ENCODE results near the gene TBC1D19.

- TF ChIP-seq CTCF (IDR thresholded peaks at IDR 0.05; ENCODE audit: low read depth, low read length) = no peak
- TF ChIP-seq POLR2A (IDR thresholded peaks at IDR 0.05; ENCODE audit: extremely low read depth, insufficient read length) = no peak
Measured at GRCh38 chr4:26701095-26701494, 117.2 kb downstream of the TBC1D19 start.
